ENCODE results near the gene PTDSS2.

GRCh38 chr11:529728-530411, 79.8 kb downstream of the PTDSS2 start:
- TF ChIP-seq, protein P1, sequence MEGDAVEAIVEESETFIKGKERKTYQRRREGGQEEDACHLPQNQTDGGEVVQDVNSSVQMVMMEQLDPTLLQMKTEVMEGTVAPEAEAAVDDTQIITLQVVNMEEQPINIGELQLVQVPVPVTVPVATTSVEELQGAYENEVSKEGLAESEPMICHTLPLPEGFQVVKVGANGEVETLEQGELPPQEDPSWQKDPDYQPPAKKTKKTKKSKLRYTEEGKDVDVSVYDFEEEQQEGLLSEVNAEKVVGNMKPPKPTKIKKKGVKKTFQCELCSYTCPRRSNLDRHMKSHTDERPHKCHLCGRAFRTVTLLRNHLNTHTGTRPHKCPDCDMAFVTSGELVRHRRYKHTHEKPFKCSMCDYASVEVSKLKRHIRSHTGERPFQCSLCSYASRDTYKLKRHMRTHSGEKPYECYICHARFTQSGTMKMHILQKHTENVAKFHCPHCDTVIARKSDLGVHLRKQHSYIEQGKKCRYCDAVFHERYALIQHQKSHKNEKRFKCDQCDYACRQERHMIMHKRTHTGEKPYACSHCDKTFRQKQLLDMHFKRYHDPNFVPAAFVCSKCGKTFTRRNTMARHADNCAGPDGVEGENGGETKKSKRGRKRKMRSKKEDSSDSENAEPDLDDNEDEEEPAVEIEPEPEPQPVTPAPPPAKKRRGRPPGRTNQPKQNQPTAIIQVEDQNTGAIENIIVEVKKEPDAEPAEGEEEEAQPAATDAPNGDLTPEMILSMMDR (IDR thresholded peaks at IDR 0.05), result no peak
- TF ChIP-seq EZH2 (IDR thresholded peaks at IDR 0.05; ENCODE audit: borderline replicate concordance, insufficient read depth, low read depth, low read length, poor library complexity, severe bottlenecking), result no peak

Data from B cell (primary cell).